SH-SY5Y (cell line): ENCODE measurements around the gene BUB1.

ENCODE experiments used
- GATA2 ChIP-seq: IDR thresholded peaks from 2 replicates; pipeline ENCODE4 v1.6.1; 2011; ENCODE audit warnings: mild to moderate bottlenecking, low read depth, low read length
- GATA3 ChIP-seq: IDR thresholded peaks from 2 replicates; pipeline ENCODE4 v1.6.1; 2011; ENCODE audit warnings: low read depth, mild to moderate bottlenecking, low read length, moderate library complexity

DNA sequence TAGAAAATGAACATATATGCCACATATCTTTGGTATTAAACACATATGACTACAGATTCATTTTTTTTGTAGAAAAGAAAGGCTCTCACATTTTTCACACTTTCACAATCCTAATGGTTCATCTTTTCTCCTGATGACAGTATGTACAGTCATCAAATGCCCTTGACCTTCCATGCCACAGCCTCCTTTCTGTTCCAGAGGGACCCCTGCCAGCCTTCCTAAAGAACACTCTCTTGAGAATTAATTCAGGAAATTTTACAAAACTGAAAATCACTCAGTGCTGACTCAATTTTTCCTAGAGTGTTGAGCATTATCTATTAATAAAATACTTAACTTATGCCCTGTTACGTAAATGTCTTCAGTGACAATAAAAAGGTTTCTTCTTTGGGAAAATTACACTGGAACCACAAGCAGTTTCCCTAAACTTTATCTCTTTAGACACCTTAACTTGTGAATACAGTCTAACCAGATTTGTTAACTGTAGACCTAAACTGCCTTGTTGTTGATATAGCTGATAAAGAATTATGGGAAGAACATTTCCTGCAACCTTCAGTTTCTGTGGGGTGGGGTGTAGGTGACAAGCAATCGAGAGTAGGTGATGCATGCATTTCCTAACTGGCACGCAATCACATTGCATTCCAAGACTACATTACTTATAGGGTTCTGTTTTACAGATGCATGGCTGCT, 39.2 kb upstream of the BUB1 start:
- TF ChIP-seq GATA3 (no peak), GATA2 (no peak)
